GM20000 (cell line): ENCODE results near the gene SOX6.

Experiments used
- DNase-seq: peaks from one replicate; pipeline ENCODE4 v3.0.0; 2012; ENCODE audit warnings: low spot score
- CTCF ChIP-seq: IDR thresholded peaks from 2 replicates; pipeline ENCODE4 v1.5.1; 2012; ENCODE audit warnings: mild to moderate bottlenecking, control low read depth; ENCODE audit errors: extremely low read depth, missing control alignments

The SOX6 gene

DNA sequence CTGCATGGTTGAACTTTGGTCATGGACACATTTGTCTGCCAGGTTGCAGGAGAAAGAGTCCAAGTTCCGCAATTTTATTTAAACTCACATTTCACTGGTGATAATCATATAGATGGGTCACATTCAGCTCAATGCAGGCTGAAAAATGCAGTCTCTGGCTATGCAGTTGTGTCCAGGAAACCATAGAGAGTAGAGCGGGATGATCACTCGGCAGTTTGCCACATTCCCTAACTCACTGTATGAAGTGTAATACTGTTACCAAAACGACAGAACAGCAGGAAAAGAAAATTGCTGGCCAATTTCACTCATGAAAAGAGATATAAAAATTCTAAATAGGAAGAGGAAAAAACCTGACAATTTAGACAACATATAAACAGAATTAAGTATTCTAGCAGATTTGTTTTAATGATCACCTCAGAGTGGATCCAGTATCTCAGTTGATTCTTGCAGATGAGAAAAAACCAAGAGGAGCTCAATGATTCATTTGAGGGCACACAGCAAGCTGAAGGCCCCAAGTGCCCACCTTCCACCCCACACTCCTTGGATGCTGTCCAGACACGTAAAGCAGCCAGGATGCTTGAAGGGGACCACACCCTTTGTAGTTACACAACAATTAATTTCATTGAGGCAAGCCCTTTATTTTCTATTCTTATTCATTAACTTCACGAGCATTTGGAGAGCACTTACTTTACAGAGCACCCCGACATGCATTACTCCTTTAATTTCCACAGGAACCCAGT is 422.3 kb downstream of the SOX6 start:
- no peak for TF ChIP-seq CTCF
- DNase-seq = no peak

DNA sequence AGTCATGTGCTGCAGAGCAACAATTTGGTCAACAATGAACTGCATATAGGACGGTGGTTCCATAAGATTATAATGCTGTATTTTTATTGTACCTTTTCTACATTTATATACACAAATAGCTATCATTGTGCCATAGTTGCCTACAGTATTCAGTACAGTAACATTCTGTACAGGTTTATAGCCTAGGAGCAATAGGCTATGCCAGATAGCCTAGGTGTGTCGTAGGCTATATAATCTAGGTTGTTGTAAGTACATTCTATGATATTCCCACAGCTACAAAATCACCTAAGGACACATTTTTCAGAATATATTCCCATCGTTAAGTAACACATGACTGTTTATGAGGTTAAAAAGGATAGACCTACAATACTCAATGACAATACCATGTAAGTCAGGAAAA is 423.9 kb downstream of the SOX6 start:
- no peak for DNase-seq
- no peak for TF ChIP-seq CTCF

DNA sequence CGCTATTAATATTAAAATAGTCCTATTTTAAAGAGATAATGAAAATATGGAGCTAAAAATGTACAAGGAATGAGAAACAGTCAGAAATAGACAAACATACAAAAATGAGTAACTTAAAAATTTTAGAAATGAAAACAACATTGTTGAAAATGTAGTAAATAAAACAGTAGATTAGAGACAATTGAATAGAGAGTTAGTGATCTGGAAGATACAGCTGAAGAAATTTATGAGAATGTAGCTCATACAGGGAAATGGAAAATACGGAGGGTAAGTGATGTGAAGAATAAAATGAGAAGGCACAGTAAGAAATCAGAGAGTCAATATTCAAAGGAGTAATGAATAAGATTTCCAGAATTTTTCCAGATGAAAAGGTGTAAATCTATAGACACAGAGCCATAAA is 424.8 kb downstream of the SOX6 start:
- DNase-seq = no peak
- TF ChIP-seq CTCF = no peak

- DNase-seq = no peak
- TF ChIP-seq CTCF = no peak
These were observed 425.8 kb downstream of the SOX6 start for GRCh38 chr11:15930442-15931025.

DNA sequence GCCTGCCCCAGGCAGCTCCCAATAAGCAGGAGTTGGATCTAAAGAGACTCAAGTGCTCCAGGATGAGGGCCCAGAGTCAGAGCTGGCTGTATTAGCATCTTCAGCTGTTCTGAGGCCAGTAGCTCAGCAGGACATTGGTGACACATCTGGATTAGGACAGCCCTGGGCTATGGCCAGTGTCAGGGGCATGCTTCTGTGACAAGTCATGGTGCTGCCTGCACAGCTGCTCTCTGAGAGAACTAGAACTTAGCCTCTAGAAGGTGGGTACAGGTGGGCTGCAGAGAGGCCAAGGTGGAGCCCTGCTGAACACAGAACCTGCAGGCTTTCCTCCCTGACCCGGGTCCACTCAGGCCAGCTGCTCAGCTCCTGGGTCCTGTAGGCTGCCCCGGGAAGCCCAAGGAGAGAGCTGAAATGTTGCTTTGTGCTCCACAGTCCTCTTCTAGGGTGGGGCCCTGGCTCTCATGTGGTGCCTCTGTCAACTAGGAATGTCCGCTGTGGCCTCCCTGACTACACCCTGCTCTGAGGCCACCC is 426.9 kb downstream of the SOX6 start:
- DNase-seq = no peak
- no peak for TF ChIP-seq CTCF

- no peak for TF ChIP-seq CTCF
These were observed 428.5 kb downstream of the SOX6 start for GRCh38 chr11:15927864-15928217.

DNA sequence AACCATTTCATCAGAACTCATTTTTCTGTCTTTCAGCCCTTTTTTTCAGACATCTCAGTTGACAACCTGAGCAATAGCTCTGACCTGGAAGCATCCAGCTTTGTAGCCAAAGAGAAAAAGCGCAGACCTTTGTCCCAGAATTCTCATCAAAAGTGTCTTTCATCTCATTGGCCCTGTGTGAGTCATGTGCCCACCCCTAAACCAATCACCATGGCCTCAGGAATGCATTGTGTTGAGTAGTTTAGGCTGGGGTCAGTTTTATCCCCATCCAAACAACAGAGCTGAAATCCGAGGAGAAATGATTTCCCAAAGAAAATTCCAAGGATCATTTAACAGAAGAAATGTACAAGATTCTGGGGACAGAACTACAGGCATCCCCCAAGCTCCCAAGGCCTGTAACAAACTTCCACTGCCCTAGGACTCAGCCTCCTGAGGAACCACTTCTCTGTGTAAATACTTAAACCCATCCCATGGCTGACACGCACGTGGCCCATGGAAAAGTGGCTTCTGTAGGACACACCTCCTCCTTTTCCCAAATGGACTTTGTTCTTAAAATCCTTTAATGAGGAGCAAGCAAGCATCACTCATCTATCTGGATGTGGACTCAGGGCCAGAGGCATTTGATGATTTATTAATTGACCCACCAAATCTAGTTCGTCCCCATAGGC is 429.0 kb downstream of the SOX6 start:
- no peak for DNase-seq
- TF ChIP-seq CTCF = no peak

More at GRCh38 chr11:15927864-15928217, 428.5 kb downstream of the SOX6 start:
- no peak for DNase-seq
